ENCODE data around the gene HNRNPR. TPM values are rescaled to one million over a fixed set of nuclear protein-coding genes. Genes with fewer than 3 reads are reported as not detected.
"Not testable (repeated sequence)": the region's sequence is repeated elsewhere in the genome, so short reads cannot be mapped to it uniquely, and the experiment has no call there.

The HNRNPR gene
- total and polyA plus RNA-seq, 3 experiments from 2014 or later: 184 to 201 (median 199) TPM

- no peak for DNase-seq
- H3K27me3 ChIP-seq (ENCODE audit: insufficient read depth, low read length, poor library complexity, severe bottlenecking): no peaks in the 10 kb centered on the region
- H3K4me1 Mint-ChIP-seq: no peaks in the 10 kb centered on the region
- H3K4me3 Mint-ChIP-seq: no peak overlapping the region
- no peak overlapping the region for H3K27ac ChIP-seq (ENCODE audit: low read depth, low read length)
- ChIA-PET POLR2A (no interaction called here), CTCF (no interaction called here)
- peaks cover 0 to 7% (median 0%) of the 10 kb centered on the region in 3 donors for H3K36me3 Mint-ChIP-seq
- H3K9me3 ChIP-seq (ENCODE audit: low read length): no peaks in the 10 kb centered on the region
- no peaks in the 10 kb centered on the region for H3K9me3 Mint-ChIP-seq
- H3K27me3 Mint-ChIP-seq: peaks cover 0 to 5% of the 10 kb centered on the region in 2 donors
- H3K4me1 ChIP-seq (ENCODE audit: insufficient read depth, low read length): no peaks in the 10 kb centered on the region
- no peak overlapping the region for H3K4me3 ChIP-seq (ENCODE audit: low read length)
- no peak overlapping the region for H3K27ac Mint-ChIP-seq
- H3K36me3 ChIP-seq (ENCODE audit: insufficient read depth, low read length): no peaks in the 10 kb centered on the region
Observed at GRCh38 chr1:23383577-23384311, 39.7 kb upstream of the HNRNPR start.

GRCh38 chr1:23381233-23381885 is 37.3 kb upstream of the HNRNPR start:
- Histone ChIP-seq H3K36me3 (ENCODE audit: insufficient read depth, low read length) (no peaks in the 10 kb centered on the region), H3K4me1 (ENCODE audit: insufficient read depth, low read length) (no peaks in the 10 kb centered on the region), H3K9me3 (ENCODE audit: low read length) (no peaks in the 10 kb centered on the region), H3K4me3 (ENCODE audit: low read length) (no peak overlapping the region), H3K27me3 (ENCODE audit: insufficient read depth, low read length, poor library complexity, severe bottlenecking) (no peaks in the 10 kb centered on the region), H3K27ac (ENCODE audit: low read depth, low read length) (no peak overlapping the region)
- ChIA-PET CTCF (interaction anchor here (0.9 kb wide), 1 partner anchor 37 kb away, joined by 3 read pairs; no protein-coding TSS in a partner anchor), POLR2A (no interaction called here)
- H3K36me3 Mint-ChIP-seq: peaks cover 0 to 7% (median 2%) of the 10 kb centered on the region in 3 donors
- DNase-seq: no peak
- H3K27me3 Mint-ChIP-seq: no peaks in the 10 kb centered on the region
- H3K4me1 Mint-ChIP-seq: no peaks in the 10 kb centered on the region
- H3K9me3 Mint-ChIP-seq: no peaks in the 10 kb centered on the region
- H3K27ac Mint-ChIP-seq: peak overlapping the region in 1 of 8 donors; percentile 9
- no peak overlapping the region for H3K4me3 Mint-ChIP-seq

GRCh38 chr1:23380719-23381118 is 36.6 kb upstream of the HNRNPR start:
- H3K36me3 Mint-ChIP-seq: peaks cover 0 to 7% (median 2%) of the 10 kb centered on the region in 3 donors
- H3K27me3 ChIP-seq (ENCODE audit: insufficient read depth, low read length, poor library complexity, severe bottlenecking): no peaks in the 10 kb centered on the region
- ChIA-PET POLR2A (no interaction called here), CTCF (no interaction called here)
- no peak overlapping the region for H3K27ac ChIP-seq (ENCODE audit: low read depth, low read length)
- H3K4me3 Mint-ChIP-seq: no peak overlapping the region
- H3K4me3 ChIP-seq (ENCODE audit: low read length): no peak overlapping the region
- H3K36me3 ChIP-seq (ENCODE audit: insufficient read depth, low read length): no peaks in the 10 kb centered on the region
- no peak for DNase-seq
- no peaks in the 10 kb centered on the region for H3K4me1 ChIP-seq (ENCODE audit: insufficient read depth, low read length)
- no peaks in the 10 kb centered on the region for H3K9me3 ChIP-seq (ENCODE audit: low read length)
- H3K9me3 Mint-ChIP-seq: no peaks in the 10 kb centered on the region
- no peak overlapping the region for H3K27ac Mint-ChIP-seq
- no peaks in the 10 kb centered on the region for H3K4me1 Mint-ChIP-seq
- no peaks in the 10 kb centered on the region for H3K27me3 Mint-ChIP-seq

GRCh38 chr1:23380236-23380635 is 36.2 kb upstream of the HNRNPR start:
- H3K9me3 ChIP-seq (ENCODE audit: low read length); DNase-seq; H3K4me1 ChIP-seq (ENCODE audit: insufficient read depth, low read length); H3K4me1 Mint-ChIP-seq; H3K4me3 Mint-ChIP-seq; H3K27me3 Mint-ChIP-seq; H3K36me3 ChIP-seq (ENCODE audit: insufficient read depth, low read length); H3K27me3 ChIP-seq (ENCODE audit: insufficient read depth, low read length, poor library complexity, severe bottlenecking); H3K27ac Mint-ChIP-seq; H3K4me3 ChIP-seq (ENCODE audit: low read length); H3K27ac ChIP-seq (ENCODE audit: low read depth, low read length); H3K9me3 Mint-ChIP-seq; H3K36me3 Mint-ChIP-seq; POLR2A ChIA-PET; CTCF ChIA-PET: not testable (repeated sequence)

- Histone ChIP-seq H3K9me3 (ENCODE audit: low read length) (no peaks in the 10 kb centered on the region), H3K27ac (ENCODE audit: low read depth, low read length) (peak overlapping the region; percentile 79), H3K27me3 (ENCODE audit: insufficient read depth, low read length, poor library complexity, severe bottlenecking) (no peaks in the 10 kb centered on the region), H3K4me1 (ENCODE audit: insufficient read depth, low read length) (no peaks in the 10 kb centered on the region), H3K4me3 (ENCODE audit: low read length) (no peak overlapping the region), H3K36me3 (ENCODE audit: insufficient read depth, low read length) (no peaks in the 10 kb centered on the region)
- H3K27me3 Mint-ChIP-seq: peaks cover 0 to 3% of the 10 kb centered on the region in 2 donors
- peaks cover 0 to 4% (median 3%) of the 10 kb centered on the region in 3 donors for H3K36me3 Mint-ChIP-seq
- DNase-seq: no peak
- no peak overlapping the region for H3K27ac Mint-ChIP-seq
- H3K9me3 Mint-ChIP-seq: no peaks in the 10 kb centered on the region
- POLR2A ChIA-PET: no interaction called here
- CTCF ChIA-PET: no interaction called here
- H3K4me3 Mint-ChIP-seq: no peak overlapping the region
- H3K4me1 Mint-ChIP-seq: no peaks in the 10 kb centered on the region
Observed at GRCh38 chr1:23376890-23377811, 33.1 kb upstream of the HNRNPR start.

GRCh38 chr1:23374079-23374735 is 30.1 kb upstream of the HNRNPR start:
- POLR2A ChIA-PET; H3K4me3 ChIP-seq (ENCODE audit: low read length); H3K4me3 Mint-ChIP-seq; H3K27ac Mint-ChIP-seq; DNase-seq; H3K36me3 Mint-ChIP-seq; H3K9me3 ChIP-seq (ENCODE audit: low read length); H3K9me3 Mint-ChIP-seq; H3K36me3 ChIP-seq (ENCODE audit: insufficient read depth, low read length); CTCF ChIA-PET; H3K27ac ChIP-seq (ENCODE audit: low read depth, low read length); H3K27me3 Mint-ChIP-seq; H3K27me3 ChIP-seq (ENCODE audit: insufficient read depth, low read length, poor library complexity, severe bottlenecking): not testable (repeated sequence)
- peaks cover 13% of the 10 kb centered on the region for H3K4me1 ChIP-seq (ENCODE audit: insufficient read depth, low read length)
- H3K4me1 Mint-ChIP-seq: peaks cover 6 to 12% (median 12%) of the 10 kb centered on the region in 3 donors

- CTCF ChIA-PET: no interaction called here
- peaks cover 20% of the 10 kb centered on the region for H3K4me1 ChIP-seq (ENCODE audit: insufficient read depth, low read length)
Observed at GRCh38 chr1:23371987-23372880, 28.1 kb upstream of the HNRNPR start.

More at GRCh38 chr1:23371987-23372880, 28.1 kb upstream of the HNRNPR start:
- DNase-seq: no peak
- POLR2A ChIA-PET: no interaction called here
- no peak overlapping the region for H3K4me3 ChIP-seq (ENCODE audit: low read length)
- H3K27ac ChIP-seq (ENCODE audit: low read depth, low read length): peak overlapping the region; percentile 96
- Mint-ChIP-seq H3K4me3 (peak overlapping the region in 1 of 7 donors; percentile 56), H3K4me1 (peaks cover 18 to 21% (median 20%) of the 10 kb centered on the region in 3 donors), H3K27ac (no peak overlapping the region), H3K9me3 (no peaks in the 10 kb centered on the region), H3K36me3 (peaks cover 0 to 14% (median 1%) of the 10 kb centered on the region in 3 donors), H3K27me3 (peaks cover 0 to 5% of the 10 kb centered on the region in 2 donors)
- no peaks in the 10 kb centered on the region for H3K36me3 ChIP-seq (ENCODE audit: insufficient read depth, low read length)
- H3K27me3 ChIP-seq (ENCODE audit: insufficient read depth, low read length, poor library complexity, severe bottlenecking): no peaks in the 10 kb centered on the region
- H3K9me3 ChIP-seq (ENCODE audit: low read length): no peaks in the 10 kb centered on the region
